ENCODE results near the gene NFX1. TPM values are rescaled to one million over a fixed set of nuclear protein-coding genes. Genes with fewer than 3 reads are reported as not detected.

The NFX1 gene
- total RNA-seq, 4 donors from 2014 or later: 32.1 to 49.4 (median 36.9) TPM

- no peak for DNase-seq (ENCODE audit: extremely low spot score)
- no peak overlapping the region for H3K4me3 ChIP-seq
- TF ChIP-seq POLR2AphosphoS5 (IDR thresholded peaks at IDR 0.05) (no peak), CTCF (IDR thresholded peaks at IDR 0.05) (no peak), EP300 (IDR thresholded peaks at IDR 0.05) (no peak), POLR2A (IDR thresholded peaks at IDR 0.05; ENCODE audit: low read depth) (no peak)
- no peak overlapping the region for H3K27ac ChIP-seq (replicated peaks in 1 of 4)
- peaks cover 3 to 21% (median 13%) of the 10 kb centered on the region in 4 donors for H3K4me1 ChIP-seq
- H3K9me3 ChIP-seq: no peaks in the 10 kb centered on the region
- H3K36me3 ChIP-seq: no peaks in the 10 kb centered on the region
- intact Hi-C loops (cut with DNase I): no loop called here
- peaks cover 0 to 18% (median 0%) of the 10 kb centered on the region in 4 donors for H3K27me3 ChIP-seq
- 48% methylated on average over 3 of the region's 3 CpGs for whole genome bisulfite sequencing
These were observed 124.0 kb downstream of the NFX1 start for GRCh38 chr9:33414268-33414667.

- no peaks in the 10 kb centered on the region for H3K9me3 ChIP-seq
- no peaks in the 10 kb centered on the region for H3K36me3 ChIP-seq
- DNase-seq (ENCODE audit: extremely low spot score): no peak
- intact Hi-C loops (cut with DNase I): loop anchor here (1.0 to 5.0 kb wide), 3 partner anchors 40 to 128 kb away; no protein-coding TSS in a partner anchor
- no peak overlapping the region for H3K4me3 ChIP-seq
- H3K4me1 ChIP-seq: peaks cover 3 to 21% (median 13%) of the 10 kb centered on the region in 4 donors
- 76% methylated on average over 8 of the region's 13 CpGs for WGBS
- H3K27ac ChIP-seq (replicated peaks in 1 of 4): no peak overlapping the region
- no peak for TF ChIP-seq POLR2AphosphoS5 (IDR thresholded peaks at IDR 0.05)
- TF ChIP-seq CTCF (IDR thresholded peaks at IDR 0.05): no peak
- TF ChIP-seq EP300 (IDR thresholded peaks at IDR 0.05): no peak
- no peak for TF ChIP-seq POLR2A (IDR thresholded peaks at IDR 0.05; ENCODE audit: low read depth)
- H3K27me3 ChIP-seq: peaks cover 0 to 18% (median 0%) of the 10 kb centered on the region in 4 donors
These were observed 124.7 kb downstream of the NFX1 start for GRCh38 chr9:33414889-33415500.

GRCh38 chr9:33415501-33416038 lies 125.3 kb downstream of the NFX1 start:
- no peaks in the 10 kb centered on the region for H3K9me3 ChIP-seq
- 31% methylated on average over 9 of the region's 9 CpGs for WGBS
- TF ChIP-seq EP300 (IDR thresholded peaks at IDR 0.05) (no peak), CTCF (IDR thresholded peaks at IDR 0.05) (peak; percentile 76 to 84 (median 77))
- H3K4me3 ChIP-seq: no peak overlapping the region
- DNase-seq (ENCODE audit: extremely low spot score): no peak
- H3K36me3 ChIP-seq: no peaks in the 10 kb centered on the region
- peaks cover 0 to 18% (median 0%) of the 10 kb centered on the region in 4 donors for H3K27me3 ChIP-seq
- peaks cover 3 to 21% (median 13%) of the 10 kb centered on the region in 4 donors for H3K4me1 ChIP-seq
- no peak overlapping the region for H3K27ac ChIP-seq (replicated peaks in 1 of 4)
- intact Hi-C loops (cut with DNase I): loop anchor here (1.0 to 5.0 kb wide), 3 partner anchors 40 to 128 kb away; no protein-coding TSS in a partner anchor

- Histone ChIP-seq H3K36me3 (no peaks in the 10 kb centered on the region), H3K27ac (replicated peaks in 1 of 4) (no peak overlapping the region), H3K27me3 (peaks cover 0 to 18% (median 0%) of the 10 kb centered on the region in 4 donors), H3K4me3 (no peak overlapping the region), H3K4me1 (peaks cover 3 to 21% (median 13%) of the 10 kb centered on the region in 4 donors), H3K9me3 (no peaks in the 10 kb centered on the region)
- no peak for DNase-seq (ENCODE audit: extremely low spot score)
- intact Hi-C loops (cut with DNase I): loop anchor here (5.0 kb wide), 2 partner anchors 45 to 130 kb away; no protein-coding TSS in a partner anchor
- WGBS: 97% methylated on average over 3 of the region's 5 CpGs
- TF ChIP-seq EP300 (IDR thresholded peaks at IDR 0.05) (no peak), CTCF (IDR thresholded peaks at IDR 0.05) (no peak), POLR2A (IDR thresholded peaks at IDR 0.05; ENCODE audit: low read depth) (no peak), POLR2AphosphoS5 (IDR thresholded peaks at IDR 0.05) (no peak)
These were observed 126.7 kb downstream of the NFX1 start for GRCh38 chr9:33416996-33417395.

All from esophagus muscularis mucosa (tissue), 4 donors.